HL-60/S4 treated with retinoic acid at 250 ng/mL for 4 days and 3 days (cell line): ENCODE measurements around the gene LNP1.
"Not testable (repeated sequence)": the region's sequence is repeated elsewhere in the genome, so short reads cannot be mapped to it uniquely, and the experiment has no call there.

Source experiments
- in situ Hi-C: fragments of 300-500 bp; cut with MboI; formaldehyde crosslinking; loops from 2 replicates; pipeline ENCODE4 v1.7.0; 2022; ENCODE audit warnings: low sequenced_read_pairs

The LNP1 gene

DNA sequence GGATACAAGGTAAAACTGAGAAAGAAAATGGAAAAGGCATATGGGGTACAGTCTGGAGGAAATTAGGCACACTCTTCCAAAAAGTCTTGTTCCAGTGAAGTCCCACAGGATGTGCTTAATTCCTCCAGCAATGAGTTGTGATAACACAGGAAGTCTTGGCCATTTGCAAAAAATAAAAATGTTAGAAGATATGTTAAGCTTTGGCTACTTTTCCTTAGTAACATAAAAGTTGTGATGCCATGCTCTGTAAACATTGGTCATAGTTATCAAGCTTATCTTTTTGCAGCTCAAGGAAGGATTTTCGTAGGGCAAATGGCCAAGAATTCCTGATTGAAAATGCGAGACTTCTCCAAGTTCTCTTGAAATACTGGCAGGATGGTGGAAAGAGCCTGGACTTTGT is 26.4 kb downstream of the LNP1 start:
- in situ Hi-C loops = no loop called here

DNA sequence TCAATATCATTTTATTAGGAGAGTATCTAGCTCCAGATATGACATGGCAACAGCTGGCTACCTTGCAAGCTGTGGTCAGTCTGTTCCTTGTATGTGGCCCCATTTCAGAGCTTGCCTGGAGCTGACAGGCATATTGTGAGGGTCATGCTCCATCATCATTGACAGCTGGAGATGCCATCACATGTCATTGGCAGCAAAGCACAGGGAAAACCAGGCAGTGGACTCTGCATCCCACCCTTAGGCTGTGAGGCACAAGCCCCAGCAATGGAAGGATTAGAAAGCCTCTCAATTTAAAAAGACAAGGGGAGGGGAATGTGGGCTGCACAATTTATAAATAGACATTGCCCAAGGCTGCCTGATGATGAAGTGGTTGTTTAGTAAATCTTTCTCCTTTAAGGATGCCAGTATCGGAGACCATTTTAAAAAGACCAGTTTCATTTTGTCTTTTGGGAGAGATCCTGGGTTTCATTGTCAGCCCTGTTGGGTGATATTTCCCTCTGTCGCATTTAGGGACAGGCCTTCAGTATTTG is 27.9 kb downstream of the LNP1 start:
- in situ Hi-C loops = no loop called here

DNA sequence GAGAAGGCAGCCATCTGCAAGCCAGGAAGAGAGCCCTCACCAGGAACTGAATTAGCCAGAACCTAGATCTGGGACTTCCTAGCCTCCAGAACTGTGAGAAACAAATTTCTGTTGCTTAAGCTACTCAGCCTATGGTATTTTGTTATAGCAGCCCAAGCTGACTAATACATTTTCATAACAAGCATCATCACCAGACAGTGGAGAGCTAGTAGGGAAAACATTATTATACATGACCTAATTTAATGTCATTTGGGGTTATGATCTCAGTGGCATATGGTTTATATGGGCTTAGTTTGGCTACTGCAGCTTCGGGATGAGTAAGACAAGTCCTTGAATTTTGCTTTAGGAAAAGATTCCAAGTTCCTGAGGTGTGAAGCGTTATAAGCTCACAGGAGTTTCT is 35.6 kb downstream of the LNP1 start:
- in situ Hi-C loops = no loop called here

DNA sequence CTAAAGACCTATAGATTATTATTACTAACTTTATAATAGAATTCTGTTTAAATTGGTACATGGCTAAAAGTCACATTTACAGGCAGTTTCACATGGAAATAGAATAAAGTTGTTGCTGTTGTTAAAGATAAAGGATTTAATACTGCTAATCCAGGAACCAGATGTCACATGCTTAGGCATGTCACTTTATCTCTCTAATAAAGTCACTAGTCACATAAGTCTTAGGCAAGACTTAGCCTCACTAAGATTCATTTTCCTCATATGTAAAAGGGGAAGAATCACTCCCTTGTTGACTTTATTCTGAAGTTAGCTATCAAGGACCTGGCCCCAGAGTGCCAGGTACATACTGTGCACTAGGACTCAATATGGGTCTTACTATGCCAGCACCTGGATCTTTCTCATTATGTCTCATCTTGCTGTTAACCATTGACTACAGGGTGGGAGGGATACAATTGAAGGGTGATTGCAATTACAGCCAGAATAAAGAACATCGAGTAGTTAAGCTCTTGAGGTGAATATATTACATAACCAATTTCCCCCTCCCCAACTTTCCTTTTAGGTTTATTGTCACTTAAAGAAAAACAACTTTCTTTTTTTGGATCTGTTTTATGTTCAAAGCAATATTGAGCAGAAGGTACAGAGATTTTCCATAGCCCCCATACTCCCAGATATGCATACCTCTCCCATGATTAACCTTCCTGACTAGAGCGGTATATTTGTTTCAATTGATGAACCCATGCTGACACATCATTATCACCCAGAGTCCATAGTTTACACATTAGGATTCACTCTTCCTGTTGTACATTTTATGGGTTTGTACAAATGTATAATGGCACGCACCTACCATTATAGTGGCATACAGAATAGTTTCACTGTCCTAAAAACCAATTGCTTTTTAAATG is 36.6 kb downstream of the LNP1 start:
- in situ Hi-C loops = no loop called here

DNA sequence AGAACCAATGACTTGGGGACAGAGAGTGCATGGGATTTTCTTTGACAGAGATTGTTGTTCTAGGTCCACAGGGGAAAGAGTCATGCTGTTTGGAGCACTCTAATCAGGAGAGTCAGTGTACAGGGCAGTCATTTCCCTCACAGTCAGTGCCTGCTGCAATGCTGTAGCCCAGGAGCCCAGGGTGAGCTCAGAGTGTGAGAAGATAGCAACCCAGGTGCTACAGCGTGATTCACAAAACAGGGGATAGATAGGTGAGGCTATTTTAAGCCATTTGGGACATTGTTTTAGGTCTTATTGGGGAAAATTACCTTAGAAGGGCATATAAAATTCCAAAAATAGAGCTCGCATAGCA is 37.3 kb downstream of the LNP1 start:
- in situ Hi-C loops = no loop called here

DNA sequence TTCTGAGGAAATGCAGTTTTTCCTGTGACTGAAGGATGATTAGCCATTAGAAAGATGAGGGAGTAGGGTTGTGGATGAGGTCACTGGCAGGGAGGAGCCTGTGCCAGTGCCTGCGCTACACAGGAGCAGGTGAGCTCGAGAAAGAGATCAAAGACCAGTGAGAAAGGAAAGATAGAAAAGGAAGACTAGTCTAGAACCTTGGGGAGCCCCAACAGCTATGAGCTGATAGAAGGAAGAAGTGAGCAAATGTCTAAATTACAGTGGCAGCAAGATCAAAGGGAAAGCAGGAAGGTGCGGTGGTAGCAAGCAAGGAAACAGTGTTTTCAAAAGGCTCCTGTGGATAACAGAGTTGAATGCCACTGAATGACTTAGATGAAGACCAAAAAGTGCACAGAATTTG is 39.6 kb downstream of the LNP1 start:
- in situ Hi-C loops = no loop called here

DNA sequence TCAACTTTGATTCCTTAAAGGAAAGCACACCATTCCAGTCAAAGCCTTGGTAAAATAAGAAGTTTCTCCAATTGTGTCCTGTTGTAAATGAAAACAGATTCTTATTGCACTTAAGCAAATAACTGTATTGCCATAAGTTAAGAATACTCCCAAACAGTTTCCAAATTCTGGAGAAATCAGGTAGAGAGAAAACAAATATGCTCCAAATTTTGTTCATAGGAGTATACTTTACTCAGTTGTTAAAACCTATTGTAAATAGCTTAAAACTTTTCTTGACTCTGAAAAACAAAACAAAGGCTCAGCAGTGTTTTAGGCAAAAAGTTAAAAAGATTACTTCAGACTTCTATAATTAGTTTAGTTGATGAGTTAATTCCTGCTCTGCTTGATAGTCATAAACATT is 42.4 kb downstream of the LNP1 start:
- in situ Hi-C loops = no loop called here

DNA sequence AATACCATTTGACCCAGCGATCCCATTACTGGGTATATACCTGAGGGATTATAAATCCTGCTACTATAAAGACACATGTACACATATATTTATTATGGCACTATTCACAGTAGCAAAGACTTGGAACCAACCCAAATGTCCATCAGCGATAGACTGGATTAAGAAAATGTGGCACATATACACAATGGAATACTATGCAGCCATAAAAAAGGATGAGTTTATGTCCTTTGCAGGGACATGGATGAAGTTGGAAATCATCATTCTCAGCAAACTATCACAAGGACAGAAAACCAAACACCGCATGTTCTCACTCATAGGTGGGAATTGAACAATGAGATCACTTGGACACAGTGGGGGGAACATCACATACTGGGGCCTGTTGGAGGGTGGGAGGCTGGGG is 45.7 kb downstream of the LNP1 start:
- in situ Hi-C loops = not testable (repeated sequence)

DNA sequence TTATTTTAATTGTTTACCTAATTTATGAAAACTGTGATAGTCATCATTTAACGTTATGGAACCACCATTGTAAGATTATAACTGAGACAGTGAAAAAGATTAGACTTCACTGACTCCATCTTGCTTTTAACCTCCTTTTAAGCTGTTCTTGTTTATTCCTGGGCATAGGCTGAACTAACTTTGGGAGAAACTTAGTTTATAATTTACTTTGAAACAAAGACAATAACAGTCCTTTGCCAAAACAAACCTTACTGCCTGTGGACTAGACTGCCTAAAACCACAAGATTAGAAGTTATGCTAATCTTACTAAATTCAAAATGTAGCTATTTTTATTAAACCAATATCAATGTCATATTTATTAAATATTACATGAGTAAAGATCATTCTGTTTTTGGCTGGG is 46.7 kb downstream of the LNP1 start:
- in situ Hi-C loops = no loop called here

DNA sequence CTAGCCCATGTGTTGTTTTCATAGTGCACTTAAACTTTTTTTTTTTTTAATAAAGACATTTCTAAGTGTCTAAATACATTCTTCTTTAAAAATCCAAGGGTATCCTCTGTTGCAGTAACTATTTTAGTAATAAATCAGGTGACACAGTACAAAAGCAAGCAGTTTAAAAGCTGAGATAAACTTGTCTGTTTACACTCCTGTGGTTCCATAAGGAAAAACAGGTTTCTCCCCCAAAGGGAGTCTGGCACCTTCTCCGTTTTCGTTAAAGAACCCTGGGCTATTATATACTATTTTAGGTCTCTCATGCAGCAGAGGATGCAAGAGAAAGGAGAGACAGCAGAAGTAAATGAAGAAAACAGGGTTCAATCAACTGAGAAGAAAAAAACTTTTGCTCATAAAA is 47.9 kb downstream of the LNP1 start:
- in situ Hi-C loops = no loop called here

DNA sequence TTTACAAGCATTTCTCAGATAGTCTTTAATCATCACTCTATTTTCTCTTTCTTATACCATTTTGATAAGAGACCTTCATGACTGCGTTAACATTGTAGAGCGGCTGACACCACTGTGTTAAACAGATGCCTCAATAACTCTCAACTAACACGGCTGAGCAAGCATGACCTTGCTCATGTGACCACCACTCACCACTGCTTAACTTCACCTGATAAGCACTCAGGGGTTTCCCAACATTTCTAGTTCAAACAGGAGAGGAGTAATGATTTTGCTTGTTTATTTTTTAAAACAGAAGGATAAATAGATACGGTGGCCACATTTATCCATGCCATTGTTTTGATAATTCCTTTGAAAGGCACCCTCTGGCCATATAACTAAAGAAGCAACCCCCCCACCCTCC is 53.3 kb downstream of the LNP1 start:
- in situ Hi-C loops = no loop called here

DNA sequence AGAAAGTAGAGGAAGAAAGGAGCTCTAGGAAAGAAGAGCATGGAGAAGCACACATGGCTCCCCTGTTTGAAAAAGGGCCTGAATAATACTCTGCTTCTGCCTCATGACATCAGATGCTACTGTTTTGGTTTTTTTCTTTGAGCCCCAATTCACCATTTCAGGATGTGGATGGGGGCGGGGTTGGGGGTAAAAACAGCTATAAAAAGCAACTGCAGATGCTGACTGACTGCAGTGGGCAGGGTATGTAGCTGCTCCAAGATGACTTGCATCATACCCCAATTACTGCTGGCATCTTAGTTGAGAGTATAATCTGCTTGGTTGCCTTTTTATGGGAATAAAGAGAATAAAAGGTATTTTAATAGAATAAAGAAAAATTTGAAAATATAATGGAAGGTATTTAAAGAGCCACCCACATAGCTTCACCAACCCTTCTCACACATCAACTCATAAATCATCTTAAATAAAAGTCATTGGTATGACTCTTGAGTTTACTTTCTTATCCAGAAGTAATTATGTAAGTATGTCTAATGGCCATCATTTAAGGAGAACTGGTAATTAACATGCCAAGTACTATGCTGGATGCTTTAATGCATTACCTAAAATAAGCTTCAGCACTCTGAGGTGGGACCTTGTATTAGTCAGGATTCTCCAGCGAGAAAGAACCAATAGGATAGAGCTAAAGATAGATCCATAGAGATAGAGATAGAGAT is 54.7 kb downstream of the LNP1 start:
- in situ Hi-C loops = no loop called here

DNA sequence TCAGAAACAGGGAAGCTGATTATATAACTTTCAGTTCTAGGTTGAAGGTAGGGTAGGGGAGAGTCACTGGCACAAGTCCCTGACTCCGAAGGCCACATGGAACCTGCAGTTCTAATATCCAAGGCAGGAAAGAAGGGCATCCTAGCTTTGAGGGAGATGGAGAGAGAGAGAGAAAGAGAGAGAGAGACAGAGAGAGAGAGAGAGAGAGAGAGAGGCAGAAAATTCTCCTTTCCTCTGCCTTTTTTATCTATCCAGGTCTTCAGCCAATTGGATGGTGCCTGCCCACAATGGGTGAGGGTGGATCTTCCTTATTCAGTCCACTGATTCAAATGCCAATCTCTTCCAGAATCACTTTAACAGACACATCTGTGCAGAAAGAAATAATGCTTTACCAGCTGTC is 55.4 kb downstream of the LNP1 start:
- in situ Hi-C loops = no loop called here

DNA sequence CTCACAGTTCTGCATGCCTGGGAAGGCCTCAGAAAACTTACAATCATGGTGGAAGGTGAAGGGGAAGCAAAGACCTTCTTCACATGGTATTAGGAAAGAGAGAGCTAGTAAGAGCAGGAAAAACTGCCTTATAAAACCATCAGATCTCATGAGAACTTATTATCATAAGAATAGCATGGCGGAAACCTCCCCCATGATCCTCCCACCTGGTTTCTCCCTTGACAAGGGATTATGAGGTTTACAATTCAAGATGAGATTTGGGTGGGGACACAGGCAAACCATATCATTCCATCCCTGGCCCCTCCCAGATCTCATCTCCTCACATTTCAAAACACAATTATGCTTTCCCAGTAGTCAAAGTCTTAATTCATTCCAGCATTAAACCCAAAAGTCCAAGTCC is 56.5 kb downstream of the LNP1 start:
- in situ Hi-C loops = no loop called here

DNA sequence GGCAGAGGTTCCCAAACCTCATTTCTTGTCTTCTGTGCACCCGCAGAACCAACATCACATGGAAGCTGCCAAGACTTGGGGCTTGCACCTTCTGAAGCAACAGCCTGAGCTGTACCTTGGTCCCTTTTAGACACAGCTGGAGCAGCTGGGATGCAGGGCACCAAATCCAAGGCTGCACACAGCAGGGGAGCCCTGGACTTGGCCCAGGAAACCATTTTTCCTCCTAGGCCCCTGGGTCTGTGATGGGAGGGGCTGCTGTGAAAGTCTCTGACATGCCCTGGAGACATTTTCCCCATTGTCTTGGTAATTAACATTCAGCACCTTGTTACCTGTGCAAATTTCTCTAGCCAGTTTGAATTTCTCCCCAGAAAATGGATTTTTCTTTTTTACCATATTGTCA is 57.5 kb downstream of the LNP1 start:
- in situ Hi-C loops = no loop called here

DNA sequence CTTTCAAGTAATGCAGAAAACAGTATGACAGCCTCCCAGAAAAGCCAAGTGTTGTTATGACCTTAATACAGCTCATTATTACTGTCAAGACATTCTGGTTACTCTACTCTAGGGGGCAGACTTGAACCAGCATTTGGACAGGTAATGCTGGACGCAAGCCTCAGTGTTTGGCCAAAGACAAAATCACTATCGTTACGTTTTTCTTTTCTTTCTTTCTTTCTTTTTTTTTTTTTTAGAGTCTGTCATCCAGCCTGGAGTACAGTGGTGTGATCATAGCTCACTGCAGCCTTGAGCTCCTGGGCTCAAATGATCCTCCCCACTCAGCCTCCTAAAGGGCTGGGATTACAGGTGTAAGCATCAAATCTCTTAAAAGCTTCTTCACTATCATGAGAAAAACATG is 61.7 kb downstream of the LNP1 start:
- in situ Hi-C loops = no loop called here

DNA sequence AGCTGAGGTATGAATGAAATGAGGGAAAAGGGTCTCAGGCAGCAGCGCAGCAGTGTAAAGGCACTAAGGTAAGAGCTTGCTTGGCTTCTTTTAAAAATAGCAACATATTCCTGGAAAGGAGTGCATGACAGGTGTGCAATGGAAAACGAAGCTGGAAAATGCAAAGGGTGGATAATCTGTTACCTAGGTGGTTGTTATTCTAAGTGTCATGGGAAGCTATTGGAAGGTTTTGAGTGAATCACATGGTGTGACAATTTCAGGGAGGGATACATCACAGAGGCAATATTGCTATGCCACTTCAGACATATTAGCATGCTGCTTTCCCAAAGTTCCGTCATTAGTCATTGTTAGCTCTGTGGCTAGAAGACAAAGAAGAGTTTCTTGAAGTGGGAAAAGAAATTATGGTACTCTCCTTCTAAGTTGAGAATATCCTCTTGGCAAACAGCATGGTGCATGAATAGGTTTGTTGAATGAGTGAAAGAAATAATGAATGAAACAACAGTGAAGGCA is 62.4 kb downstream of the LNP1 start:
- in situ Hi-C loops = no loop called here

DNA sequence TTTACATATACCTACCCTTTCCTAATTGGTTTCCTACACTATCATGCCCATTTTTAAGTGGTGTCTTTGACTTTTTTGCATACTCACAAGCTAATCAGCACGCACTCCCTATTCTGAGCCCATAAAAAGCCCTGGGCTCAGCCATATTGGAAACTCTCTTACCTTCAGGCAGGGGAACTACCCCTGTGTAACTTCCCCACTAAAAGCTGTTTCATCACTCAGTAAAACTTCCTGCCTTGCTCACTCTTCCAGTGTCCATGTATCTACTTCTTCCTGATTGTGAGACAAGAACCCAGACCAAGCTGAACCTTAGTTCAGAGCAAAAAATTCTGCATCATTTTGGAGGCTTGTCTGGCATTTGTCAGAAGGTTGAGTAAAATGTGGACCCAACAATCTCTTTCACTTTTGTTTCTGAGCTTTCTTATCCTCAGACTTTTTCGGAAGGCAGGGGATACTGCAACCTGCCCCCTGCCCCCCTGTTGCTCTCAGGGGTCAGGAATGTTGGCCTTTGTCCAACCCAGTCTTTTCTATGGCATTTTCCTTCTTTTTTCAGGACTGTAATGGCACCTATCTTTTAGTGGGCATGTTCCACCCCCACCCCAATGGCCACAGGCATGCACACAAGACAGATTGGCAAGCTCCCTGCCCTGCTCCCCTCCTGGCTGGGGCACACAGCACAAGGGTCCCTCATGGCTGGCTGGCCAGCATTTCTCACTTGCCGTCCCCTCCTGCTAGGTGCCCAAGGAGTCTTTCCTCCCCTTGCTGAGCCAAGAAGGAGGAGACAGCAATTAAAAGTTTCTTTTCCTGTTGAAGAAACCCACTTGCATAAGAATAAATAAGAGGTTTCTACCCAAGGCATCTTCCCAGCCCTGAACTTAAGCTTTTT is 64.8 kb downstream of the LNP1 start:
- in situ Hi-C loops = no loop called here

DNA sequence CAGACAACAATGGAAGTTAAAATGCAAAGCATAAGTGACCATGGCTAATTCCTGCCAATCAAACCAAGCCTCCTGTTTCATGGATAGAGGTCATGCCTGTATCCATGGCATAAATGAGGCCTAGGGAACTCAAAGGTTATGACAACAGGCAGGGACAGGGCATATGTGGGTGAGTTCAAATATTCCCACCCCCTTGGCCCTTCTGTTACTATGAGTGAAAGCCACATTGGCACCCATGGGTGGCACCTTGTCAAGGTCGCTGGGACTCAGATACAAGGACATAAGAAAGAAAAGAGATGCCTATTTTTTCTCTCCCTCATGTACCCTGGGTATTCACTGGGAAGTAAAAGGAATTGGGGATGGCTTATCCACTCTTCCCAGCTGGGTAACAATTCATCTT is 65.8 kb downstream of the LNP1 start:
- in situ Hi-C loops = no loop called here

DNA sequence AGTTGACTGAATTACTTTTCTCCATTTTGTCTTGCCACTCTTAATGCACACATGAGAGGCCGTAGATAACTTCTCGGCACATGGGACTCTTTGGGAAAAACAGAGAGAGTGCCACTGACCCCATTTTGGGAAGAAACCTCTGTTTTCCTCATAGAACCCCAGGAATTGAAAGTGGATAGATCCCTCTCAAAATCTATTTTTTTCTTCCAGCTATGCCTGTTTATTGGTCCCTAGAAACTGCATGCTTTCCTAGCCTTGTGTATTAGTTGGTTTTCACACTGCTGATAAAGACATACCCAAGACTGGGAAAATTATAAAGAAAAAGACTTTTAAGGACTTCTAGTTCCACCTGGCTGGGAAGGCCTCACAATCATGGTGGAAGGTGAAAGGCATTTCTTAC is 67.3 kb downstream of the LNP1 start:
- in situ Hi-C loops = no loop called here

DNA sequence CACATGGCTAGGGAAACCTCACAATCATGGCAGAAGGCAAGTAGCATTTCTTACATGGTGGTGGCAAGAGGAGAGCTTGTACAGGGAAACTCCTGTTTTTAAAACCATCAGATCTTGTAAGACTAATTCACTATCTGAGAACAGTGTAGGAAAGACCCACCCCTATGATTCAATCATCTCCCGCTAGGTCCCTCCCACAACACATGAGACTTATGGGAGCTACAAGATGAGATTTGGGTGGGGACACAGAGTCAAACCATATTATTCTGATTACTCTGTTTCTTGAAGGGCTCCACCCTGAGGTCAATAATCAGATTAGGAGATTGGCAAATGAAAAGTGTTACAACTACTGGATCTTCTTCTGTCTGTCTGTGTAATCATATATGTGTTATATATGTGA is 69.6 kb downstream of the LNP1 start:
- in situ Hi-C loops = no loop called here
